Measurements from ENCODE around the gene GJA3. TPM values are rescaled to one million over a fixed set of nuclear protein-coding genes. Genes with fewer than 3 reads are reported as not detected.

The GJA3 gene
- total and polyA plus RNA-seq, 2 donors (not counting 3 experiments of a cell fraction or from before 2014, with no cell fraction given), result not detected

DNA sequence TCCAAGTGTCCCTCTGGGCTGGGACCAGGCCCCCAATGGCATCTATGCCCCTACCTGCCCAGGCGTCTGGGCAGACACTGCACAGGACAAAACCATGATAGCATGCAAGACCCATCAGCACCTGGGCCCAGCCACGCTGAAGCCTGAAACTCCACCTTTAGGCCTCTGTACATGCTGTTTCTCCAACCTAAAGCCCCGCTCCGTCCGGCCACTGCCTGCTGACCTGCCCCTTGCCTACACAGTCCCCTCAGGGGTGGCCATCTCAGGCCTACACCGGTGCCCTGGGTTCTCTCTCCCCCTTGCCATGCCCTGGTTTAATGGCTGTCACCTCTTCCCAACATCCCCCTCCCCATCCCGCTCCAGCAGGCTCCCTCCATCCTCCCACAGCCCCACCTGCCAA, 15.3 kb downstream of the GJA3 start:
- Histone ChIP-seq H3K27ac (ENCODE audit: insufficient read depth, low read depth, low read length) (no peak overlapping the region), H3K9ac (replicated peaks; ENCODE audit: extremely low read depth, insufficient read depth, low read length) (no peak overlapping the region), H3K4me3 (replicated peaks in 1 of 3; ENCODE audit: insufficient read depth in 1 of 3, low read depth in 1 of 3, low read length in 3 of 3) (no peak overlapping the region), H3K4me2 (ENCODE audit: insufficient read depth, low read length) (no peak overlapping the region), H3K36me3 (ENCODE audit: control insufficient read depth in 2 of 2, extremely low read depth in 1 of 2, insufficient read depth in 2 of 2, low read length in 2 of 2) (no peaks in the 10 kb centered on the region), H3K9me3 (replicated peaks; ENCODE audit: control insufficient read depth, insufficient read depth, low read length) (no peaks in the 10 kb centered on the region), H3K27me3 (ENCODE audit: control insufficient read depth in 2 of 2, insufficient read depth in 2 of 2, low read length in 2 of 2) (peaks cover 39 to 52% of the 10 kb centered on the region in 2 experiments), H3K9me1 (replicated peaks; ENCODE audit: control insufficient read depth, extremely low read depth, insufficient read depth, low read length) (no peaks in the 10 kb centered on the region), H3K79me2 (ENCODE audit: control insufficient read depth, insufficient read depth, low read length) (no peaks in the 10 kb centered on the region), H4K20me1 (replicated peaks; ENCODE audit: control insufficient read depth, extremely low read depth, insufficient read depth, low read length) (no peaks in the 10 kb centered on the region), H3K4me1 (ENCODE audit: control insufficient read depth, extremely low read depth, insufficient read depth, low read length) (no peaks in the 10 kb centered on the region), H2AFZ (ENCODE audit: low read depth, low read length) (no peak overlapping the region)
- intact Hi-C loops (cut with micrococcal nuclease) (no loop called here), dilution Hi-C loops (cut with MboI; ENCODE audit: extremely low pct_ligation_motif_present, low sequenced_read_pairs) (no loop called here)
- TF ChIP-seq POLR2AphosphoS5 (IDR thresholded peaks at IDR 0.05; ENCODE audit: insufficient read depth, low read depth, low read length), result no peak
- TF ChIP-seq JUN (IDR thresholded peaks at IDR 0.05; ENCODE audit: borderline replicate concordance, insufficient read depth, insufficient read length, low read depth), result no peak
- no peak for TF ChIP-seq FOS (IDR thresholded peaks at IDR 0.05; ENCODE audit: borderline replicate concordance, insufficient read depth, low read length)
- TF ChIP-seq MYC (IDR thresholded peaks at IDR 0.05; ENCODE audit: low read depth, low read length), result no peak
- TF ChIP-seq, protein P1, sequence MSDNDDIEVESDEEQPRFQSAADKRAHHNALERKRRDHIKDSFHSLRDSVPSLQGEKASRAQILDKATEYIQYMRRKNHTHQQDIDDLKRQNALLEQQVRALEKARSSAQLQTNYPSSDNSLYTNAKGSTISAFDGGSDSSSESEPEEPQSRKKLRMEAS (IDR thresholded peaks at IDR 0.05; ENCODE audit: insufficient read depth, insufficient read length), result no peak
- TF ChIP-seq POLR2A (IDR thresholded peaks at IDR 0.05; ENCODE audit: low read depth, low read length), result no peak
- TF ChIP-seq EZH2 (IDR thresholded peaks at IDR 0.05; ENCODE audit: borderline replicate concordance, low read depth, low read length, severe bottlenecking), result no peak
- no peak for TF ChIP-seq CTCF (IDR thresholded peaks at IDR 0.05; ENCODE audit: extremely low read depth in 1 of 2, insufficient read depth in 1 of 2, low read depth in 1 of 2, low read length in 2 of 2)
- TF ChIP-seq GATA2 (IDR thresholded peaks at IDR 0.05; ENCODE audit: insufficient read depth, insufficient read length, low read depth, low read length), result no peak
- FAIRE-seq (no peak), DNase-seq (ENCODE audit: low read depth, low spot score) (no peak)
- ChIA-PET POLR2A (no interaction called here), CTCF (no interaction called here)
- no TSS peak for BruUV-seq (replicated peaks)

Data from endothelial cell of umbilical vein (primary cell).